ENCODE results near the gene BRI3.

GRCh38 chr7:98319176-98319575 is 37.7 kb downstream of the BRI3 start:
- TF ChIP-seq CTCF (IDR thresholded peaks at IDR 0.05) (no peak), POLR2A (IDR thresholded peaks at IDR 0.05) (no peak)
